GM11168 (cell line): ENCODE measurements around the gene ZNF280D.
"Not testable (repeated sequence)": the region's sequence is repeated elsewhere in the genome, so short reads cannot be mapped to it uniquely, and the experiment has no call there.

Experiments used
- in situ Hi-C: fragments of 300-500 bp; cut with MboI; formaldehyde crosslinking; loops from one replicate; pipeline ENCODE4 v1.12.0; 2022; ENCODE audit warnings: low sequenced_read_pairs; ENCODE audit not compliant: unreplicated experiment

ZNF280D gene

DNA sequence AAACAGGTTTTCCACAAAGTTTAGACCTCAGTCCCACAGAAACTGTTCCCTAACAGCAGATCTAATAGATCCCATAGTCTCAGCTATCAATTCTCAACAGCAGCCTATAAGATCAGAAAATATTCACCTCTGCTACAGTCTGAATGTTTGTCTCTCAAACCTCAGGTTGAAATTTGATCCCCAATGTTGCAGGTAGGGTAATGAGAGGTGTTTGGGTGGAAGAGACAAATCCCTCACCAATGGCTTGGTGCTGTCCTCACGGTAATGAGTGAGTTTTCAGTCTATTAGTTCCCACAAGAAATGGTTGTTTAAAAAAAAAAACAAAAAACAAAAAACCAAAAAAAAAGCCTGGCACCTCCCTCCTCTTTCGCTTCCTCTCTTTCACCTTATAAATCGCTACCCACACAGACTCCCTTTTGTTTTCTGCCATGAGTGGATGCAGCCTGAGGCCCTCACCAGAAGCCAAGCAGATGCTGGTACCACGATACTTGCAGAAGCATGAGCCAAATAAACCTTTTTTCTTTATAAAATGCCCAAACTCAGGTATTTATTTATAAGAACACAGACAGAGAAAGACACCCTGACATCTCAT lies 14.2 kb downstream of the ZNF280D start:
- in situ Hi-C loops = no loop called here

DNA sequence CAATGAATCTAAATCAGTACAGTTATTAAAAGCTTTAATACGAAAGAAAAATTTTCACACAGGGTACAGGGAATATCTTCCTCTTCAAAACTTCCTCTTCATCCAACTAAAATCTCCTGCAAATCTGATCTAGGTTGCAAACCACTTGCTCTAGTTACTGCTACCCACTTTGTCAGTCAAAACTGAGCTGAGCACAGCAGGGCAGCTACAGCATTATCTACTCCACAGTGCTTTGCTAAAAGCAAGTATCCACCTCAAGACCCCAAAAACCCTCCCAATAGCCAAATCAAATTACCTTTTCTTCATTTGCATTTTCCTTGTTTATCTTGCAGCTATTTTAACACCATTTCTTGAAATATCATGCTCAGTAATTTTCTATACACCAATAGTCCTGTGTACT lies 14.7 kb downstream of the ZNF280D start:
- in situ Hi-C loops = no loop called here

DNA sequence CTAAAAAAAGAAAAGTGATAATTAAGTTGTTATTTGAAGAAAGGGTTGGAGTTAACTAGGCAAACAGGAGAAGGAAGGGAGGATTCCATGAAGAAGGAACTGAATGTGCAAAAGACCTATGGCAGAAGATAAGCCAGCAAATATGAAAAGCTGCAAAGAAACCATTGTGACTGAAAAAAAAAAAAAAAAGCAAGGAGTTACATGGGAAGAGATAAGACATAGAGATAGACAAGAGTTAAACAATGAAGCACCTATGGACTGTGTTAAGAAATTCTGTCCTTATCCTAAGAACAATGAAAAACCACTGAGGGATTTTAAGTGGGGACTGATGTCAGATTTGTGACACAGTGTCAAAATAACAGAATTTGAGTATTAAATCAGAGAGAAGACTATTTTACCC lies 17.0 kb downstream of the ZNF280D start:
- in situ Hi-C loops = no loop called here

DNA sequence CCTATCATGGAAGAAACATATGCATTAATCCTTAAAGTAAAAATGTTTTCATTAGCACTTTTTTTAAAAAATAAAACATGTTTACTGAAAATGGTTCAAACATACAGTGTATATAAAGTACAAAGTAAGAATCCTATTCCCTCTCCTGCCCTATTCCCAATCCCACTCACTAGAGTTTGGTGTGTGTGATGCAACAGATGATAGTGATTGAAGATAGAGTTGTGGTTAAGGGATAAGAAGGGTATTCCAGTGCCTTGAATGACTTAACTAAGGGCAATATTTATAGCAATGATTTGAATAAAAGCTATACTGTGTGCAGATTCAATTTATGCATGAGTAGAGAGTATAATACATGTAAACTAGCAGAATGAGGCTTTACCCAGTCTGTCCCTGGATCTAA lies 18.1 kb downstream of the ZNF280D start:
- in situ Hi-C loops = no loop called here

DNA sequence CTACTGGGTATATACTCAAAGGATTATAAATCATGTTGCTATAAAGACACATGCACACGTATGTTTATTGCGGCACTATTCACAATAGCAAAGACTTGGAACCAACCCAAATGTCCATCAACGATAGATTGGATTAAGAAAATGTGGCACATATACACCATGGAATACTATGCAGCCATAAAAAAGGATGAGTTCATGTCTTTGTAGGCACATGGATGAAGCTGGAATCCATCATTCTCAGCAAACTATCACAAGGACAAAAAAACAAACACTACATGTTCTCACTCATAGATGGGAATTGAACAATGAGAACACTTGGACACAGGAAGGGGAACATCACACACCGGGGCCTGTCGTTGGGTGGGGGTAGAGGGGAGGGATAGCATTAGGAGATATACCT lies 23.8 kb downstream of the ZNF280D start:
- in situ Hi-C loops = not testable (repeated sequence)

DNA sequence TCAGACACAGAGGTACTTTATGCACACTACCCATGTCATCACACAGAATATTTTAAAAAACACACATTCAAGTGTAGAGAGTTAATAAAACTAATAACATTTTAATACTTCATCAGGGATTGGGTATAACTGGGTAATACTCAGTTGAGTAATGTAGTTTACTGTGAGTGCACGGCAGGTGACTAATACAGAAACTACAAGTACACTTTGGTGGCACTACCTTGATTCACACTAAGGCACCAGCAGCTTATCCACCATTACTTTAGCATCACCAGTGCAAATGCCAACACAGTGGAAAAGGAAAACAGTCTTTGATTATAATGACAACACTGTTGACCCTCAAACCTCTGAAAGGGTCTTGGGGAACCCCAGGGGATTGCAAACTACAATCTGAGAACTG lies 33.6 kb downstream of the ZNF280D start:
- in situ Hi-C loops = no loop called here

DNA sequence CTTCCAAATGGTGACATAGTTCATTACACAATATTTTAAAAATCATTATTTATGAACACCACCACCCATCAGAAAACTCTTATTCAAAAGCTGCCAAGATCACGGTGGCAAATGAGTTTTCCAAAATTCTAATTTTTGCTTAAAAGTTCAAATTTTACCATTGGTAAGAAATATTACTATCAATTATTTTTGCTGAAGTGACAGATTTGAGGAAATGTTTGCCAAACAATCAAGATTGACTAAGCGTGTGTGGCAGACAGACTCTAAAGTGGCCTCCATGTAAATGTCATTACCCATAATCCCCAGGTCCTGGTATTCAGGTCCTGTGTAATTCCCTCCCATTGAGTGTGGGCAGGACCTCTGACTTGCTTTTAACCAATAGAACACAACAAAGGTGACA lies 35.0 kb downstream of the ZNF280D start:
- in situ Hi-C loops = no loop called here

DNA sequence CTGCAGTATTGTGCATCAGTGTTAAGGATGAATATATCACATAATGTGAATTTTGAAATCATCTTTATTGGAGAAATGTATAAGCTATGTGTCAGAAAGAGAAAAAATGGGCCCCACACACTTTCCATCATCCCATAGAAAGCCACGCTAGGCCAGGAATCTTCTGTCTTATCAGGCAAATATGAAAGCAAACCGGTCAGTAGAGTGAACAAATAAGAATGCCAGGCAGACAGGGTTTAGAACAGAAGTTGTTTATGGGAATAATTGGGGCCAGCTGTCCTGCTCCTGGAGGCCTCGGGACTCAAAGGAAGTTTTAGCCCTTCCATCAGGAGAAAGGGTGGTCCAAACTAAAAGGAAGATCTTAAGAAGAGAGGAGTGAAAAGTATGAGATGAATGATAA lies 39.5 kb downstream of the ZNF280D start:
- in situ Hi-C loops = no loop called here

DNA sequence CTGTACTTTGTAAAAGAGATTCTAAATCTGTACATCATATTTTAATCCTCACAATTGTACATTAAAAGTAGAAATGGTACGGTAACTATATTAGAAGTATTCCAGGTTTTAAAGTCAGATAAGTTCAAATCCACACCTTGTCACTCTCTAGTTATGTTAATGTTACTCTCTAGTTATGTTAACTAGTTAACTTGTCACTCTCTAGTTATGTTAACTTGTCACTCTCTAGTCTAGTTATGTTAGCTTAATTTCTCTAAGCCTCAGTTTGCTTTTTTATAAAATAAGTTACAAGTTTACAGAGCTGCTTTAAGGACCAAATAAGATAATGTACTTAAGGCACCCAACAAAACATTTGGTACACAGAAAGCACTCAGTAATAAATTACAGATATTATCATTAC lies 42.6 kb downstream of the ZNF280D start:
- in situ Hi-C loops = no loop called here

DNA sequence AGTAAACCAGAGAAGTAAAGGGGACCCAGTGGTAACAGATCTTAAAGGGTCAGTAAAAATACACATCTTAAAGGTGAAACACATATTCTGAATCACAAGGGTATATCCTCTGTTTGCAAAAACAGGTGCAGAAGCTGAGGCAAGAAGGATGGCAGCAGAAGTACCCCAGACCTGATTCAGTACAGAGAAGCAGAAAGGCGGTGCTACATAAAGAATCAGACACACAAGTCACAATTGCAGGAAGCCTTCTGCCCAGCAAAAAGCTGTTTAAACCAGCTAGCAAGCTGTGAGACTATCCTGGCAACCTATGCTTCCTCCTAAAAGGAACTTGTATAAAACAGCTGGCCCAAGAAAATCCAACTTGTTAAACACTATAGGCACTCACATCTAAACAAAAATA lies 49.4 kb downstream of the ZNF280D start:
- in situ Hi-C loops = no loop called here

DNA sequence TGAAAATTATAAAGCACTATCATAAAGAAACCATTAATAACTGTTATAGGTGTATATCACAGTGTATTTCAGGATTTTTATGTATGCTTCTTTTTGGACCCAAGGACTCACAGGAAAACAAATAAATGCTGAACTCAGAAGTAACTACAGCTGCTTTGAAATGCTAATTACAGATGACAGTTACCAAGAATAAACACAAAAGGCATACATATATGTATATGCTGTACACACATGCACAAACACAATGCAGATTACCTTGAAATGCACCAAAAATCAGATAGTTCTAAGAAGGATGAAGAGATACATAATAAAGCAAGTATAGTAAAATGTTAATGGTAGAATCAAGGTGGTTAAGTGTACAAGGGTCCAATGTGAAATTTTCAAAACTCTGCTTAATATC lies 52.2 kb downstream of the ZNF280D start:
- in situ Hi-C loops = no loop called here

DNA sequence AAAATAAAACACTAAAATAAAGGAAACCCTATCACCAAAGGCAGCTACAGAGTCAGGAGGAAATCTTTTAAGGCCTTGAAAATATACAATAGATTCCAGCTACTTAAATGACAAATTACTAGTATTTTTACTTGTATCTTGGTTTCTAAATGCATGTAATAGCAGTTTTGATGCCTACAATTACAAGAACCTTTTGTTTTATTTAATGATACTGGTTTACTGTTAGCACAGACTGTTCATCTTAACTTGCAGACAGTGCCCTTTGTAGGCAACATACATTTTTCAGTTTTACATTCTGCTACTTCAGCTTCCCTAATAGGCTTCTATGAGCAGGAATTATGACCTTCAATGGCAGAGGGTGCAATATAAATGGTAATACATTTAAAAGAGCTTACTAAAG lies 54.1 kb downstream of the ZNF280D start:
- in situ Hi-C loops = no loop called here

DNA sequence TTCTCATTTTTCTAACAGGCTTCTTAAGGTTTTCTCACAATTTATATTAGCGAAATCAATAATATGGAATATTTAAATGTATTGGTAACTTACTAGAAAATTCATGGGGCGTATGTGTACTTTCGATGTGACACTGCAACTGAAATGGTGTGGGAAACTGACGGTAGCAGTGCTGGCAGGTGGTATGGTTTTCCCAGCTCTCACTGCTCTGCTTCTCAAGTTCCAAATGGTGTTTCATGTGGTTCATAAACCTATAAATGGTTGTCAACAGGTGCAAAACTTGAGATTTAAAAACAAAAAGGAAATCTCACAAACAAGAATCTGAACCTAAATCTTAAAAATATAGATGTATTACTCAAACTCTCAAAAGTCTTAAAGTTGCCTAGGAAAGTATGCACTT lies 54.7 kb downstream of the ZNF280D start:
- in situ Hi-C loops = no loop called here

DNA sequence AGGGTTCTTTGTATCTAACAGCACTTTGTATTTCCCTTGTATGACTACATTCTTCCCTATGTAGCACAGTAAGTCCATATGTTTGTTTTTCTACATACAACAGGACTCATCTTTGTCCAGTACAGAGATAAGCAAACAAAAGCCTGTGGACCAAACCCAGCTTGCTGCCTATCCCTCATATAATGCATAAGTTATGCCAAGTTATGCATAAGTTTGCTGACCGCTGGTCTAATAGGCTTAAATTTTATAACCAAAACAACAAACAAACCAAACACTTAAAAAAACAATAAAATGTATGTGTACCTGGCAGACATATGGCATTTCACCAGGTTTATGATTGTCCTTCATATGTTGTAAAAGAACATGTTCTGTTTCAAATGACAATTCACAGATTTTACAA lies 56.0 kb downstream of the ZNF280D start:
- in situ Hi-C loops = no loop called here

DNA sequence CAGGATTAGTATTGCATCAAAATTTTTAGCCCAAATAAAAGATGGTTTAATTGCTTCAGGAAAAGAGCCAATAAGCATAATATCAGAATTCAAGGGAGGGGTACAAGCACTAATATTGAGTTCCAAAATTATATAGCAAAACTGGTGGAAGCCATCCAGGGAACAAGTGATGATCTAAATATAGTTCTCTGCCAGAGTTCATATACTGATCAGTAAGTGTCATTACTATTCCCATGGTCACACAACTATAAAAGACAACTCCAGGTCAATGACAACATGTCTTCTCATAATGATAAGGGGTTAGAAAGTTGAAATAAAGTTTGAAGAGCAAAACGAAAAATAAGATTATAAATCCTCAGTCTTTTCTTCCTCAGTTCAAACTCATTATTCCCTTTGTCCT lies 57.4 kb downstream of the ZNF280D start:
- in situ Hi-C loops = no loop called here

DNA sequence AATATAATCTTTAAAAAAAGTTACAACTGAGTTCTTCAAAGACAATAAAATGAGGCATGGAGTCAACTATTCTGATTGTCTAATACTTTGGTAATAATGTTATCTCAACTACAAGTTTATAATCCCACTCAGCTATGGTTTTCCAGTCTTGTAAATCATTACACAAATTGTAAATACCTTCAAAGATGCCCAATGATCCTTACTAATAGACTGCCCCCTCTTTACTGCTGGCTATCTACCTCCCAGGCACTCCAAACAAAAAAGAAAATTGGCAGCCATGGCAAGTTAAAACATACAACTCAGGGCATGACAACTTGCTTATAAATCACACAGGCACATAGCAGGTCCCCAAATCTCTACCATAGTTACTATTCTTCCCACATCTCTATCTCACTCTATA lies 58.5 kb downstream of the ZNF280D start:
- in situ Hi-C loops = no loop called here

DNA sequence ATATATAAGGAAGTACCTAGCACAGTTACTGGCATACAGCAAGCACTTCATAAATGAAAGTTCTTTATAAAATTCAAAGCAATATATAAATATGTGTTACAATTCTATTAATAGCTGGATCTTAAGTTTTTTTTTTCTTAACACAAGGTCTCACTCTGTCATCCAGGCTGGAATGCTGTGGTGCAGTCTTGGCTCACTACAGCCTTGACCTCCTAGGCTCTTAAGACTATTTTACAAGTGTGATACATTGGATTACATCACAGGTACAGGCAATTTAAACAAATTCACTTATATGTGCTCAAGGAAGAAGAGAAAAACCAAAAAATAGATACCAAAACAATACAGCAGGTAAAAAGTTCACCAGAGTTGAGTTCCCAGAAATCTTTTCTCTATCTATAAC lies 60.6 kb downstream of the ZNF280D start:
- in situ Hi-C loops = no loop called here

DNA sequence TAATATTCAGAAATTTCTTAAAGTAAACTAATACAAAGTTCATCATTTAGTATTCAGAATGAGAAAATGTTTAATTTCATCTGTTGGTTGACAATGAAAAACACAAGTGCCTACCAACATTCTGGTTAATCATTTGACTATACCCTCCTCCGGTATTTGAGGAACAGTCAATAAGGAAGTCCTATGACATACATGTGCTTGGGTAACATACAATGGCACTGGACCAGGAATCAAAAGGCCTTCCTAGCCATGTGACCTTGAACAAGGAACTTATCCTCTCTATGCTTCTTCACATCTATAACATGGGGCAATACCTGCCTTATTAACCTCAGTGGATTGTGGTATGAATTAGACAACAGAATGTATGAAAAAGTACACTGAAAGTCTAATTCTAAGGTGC lies 65.8 kb downstream of the ZNF280D start:
- in situ Hi-C loops = no loop called here

DNA sequence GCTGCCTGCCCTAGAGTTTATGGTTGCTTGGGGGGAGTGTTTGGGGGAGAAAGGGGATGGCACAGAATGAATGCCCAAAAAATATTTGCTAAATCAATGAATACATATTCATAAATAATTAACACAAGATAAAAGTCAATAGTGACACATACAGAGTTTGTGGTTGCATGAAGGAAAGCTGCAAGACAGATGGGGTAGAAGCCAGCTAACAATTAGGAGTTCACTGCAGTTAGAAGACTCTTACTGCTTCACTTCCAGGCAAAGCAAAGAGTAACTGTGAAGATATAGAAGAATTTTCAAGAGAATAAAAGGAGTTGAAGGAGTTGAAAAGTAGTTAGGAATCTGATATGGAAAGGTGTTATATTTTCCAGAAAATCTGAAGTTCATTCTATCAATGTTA lies 72.4 kb downstream of the ZNF280D start:
- in situ Hi-C loops = no loop called here

DNA sequence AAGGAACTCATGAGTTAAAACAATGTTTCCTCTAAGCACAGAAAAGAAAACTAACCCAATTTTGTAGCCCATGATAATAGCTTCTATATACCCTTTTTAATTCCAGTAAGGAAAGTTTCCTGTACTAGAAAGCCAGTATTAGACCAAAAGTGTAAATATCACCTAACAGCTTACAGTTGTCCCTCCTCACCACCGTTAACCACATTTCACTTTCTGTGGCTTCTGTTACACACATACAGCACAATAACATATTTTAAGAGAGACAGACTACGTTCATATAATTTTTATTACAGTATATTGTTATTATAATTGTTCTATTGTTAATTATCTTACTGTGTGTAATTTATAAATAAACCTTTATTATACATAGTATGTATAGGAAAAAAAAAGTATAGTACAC lies 74.1 kb downstream of the ZNF280D start:
- in situ Hi-C loops = no loop called here

DNA sequence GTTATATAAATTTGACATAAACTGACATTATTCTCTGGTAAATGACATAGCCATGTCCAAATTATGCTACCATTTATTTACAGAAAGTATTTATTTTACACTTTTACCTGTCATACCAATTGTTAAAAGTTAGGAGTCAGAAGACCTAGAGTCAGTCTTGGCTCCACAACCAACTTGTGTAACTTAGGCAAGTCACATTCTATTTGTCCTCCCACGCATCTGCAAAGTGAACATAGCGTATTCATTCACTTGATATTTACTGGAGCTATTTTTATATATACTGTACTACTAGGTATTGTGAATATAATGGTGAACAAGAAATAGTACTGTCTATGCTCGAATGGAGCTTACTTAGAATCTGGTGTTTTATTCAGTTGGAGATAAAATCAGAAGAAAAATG lies 78.7 kb downstream of the ZNF280D start:
- in situ Hi-C loops = no loop called here

DNA sequence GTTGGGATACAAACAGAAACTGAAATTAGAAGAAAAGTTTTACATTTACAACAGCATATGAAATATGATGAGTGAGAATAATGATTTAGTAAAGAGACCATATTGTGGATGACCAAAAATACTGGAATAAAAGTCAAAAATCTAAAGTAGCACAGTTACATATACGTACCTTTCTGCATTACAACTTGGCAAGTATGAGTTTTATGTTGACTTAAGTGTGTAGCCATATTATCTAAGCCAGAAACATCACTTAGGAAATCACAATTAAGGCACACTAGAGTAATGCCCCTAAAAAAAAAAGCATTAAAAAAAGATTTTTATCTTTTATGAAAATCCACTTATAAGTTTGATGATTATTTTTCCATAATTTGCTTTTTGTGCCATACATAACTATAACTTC lies 79.1 kb downstream of the ZNF280D start:
- in situ Hi-C loops = no loop called here

DNA sequence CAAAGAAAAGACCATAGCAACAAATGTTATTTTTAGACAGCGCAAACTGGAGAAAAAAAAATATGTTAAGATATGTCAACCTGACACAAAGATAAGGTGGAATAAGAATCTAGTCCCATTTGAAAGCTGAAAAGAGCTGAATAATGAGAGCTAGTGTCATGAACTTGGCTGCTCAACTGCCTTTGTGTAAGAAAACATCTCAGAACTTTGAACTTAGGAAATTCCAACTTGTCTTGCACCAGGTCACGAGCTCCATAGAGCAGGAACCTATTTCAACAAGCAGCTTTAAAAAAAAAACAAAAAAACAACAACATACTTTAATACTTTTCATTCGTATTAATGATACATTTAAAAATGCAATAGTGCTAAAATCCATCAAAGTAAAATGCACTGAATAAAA lies 79.5 kb downstream of the ZNF280D start:
- in situ Hi-C loops = no loop called here
